ENCODE results near the gene M1AP.

DNA sequence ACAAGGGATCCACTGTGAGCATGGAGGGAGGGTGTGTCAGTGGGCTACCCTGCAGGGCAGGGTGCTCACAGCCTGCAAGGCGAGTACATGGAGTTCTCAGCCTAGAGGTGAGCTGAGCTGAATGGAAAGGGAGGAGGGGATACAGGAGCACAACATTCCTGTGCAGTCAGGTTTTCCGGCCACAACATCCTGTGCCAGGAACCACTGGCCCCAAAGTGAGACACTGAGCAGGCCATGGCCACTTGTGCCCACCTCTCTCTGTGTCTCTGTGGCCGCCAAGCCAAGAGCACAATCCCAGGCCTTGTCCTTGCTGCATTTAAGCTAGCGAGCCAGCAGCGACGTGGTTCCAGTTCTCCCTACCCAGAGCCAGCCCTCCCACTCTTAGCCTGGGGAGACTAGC lies 87.5 kb downstream of the M1AP start:
- TF ChIP-seq, protein P1, sequence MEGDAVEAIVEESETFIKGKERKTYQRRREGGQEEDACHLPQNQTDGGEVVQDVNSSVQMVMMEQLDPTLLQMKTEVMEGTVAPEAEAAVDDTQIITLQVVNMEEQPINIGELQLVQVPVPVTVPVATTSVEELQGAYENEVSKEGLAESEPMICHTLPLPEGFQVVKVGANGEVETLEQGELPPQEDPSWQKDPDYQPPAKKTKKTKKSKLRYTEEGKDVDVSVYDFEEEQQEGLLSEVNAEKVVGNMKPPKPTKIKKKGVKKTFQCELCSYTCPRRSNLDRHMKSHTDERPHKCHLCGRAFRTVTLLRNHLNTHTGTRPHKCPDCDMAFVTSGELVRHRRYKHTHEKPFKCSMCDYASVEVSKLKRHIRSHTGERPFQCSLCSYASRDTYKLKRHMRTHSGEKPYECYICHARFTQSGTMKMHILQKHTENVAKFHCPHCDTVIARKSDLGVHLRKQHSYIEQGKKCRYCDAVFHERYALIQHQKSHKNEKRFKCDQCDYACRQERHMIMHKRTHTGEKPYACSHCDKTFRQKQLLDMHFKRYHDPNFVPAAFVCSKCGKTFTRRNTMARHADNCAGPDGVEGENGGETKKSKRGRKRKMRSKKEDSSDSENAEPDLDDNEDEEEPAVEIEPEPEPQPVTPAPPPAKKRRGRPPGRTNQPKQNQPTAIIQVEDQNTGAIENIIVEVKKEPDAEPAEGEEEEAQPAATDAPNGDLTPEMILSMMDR (conservative IDR thresholded peaks at IDR 0.05 in 1 of 2, IDR thresholded peaks at IDR 0.05 in 1 of 2; ENCODE audit: low read depth in 1 of 2, low read length in 2 of 2), result no peak
- no peak for TF ChIP-seq EZH2 (IDR thresholded peaks at IDR 0.05; ENCODE audit: low read length, missing control alignments)

Measured in fibroblast of lung (primary cell).